OCI-LY7 (cell line): ENCODE measurements around the gene MAP3K2.

Experiments
- EZH2phosphoT487 ChIP-seq: fragments of 200-600 bp; sonication (generic); IDR thresholded peaks from 2 replicates; pipeline ENCODE4 v1.6.1; 2018; ENCODE audit warnings: low read depth, borderline replicate concordance, mild to moderate bottlenecking, mixed run types, antibody characterized with exemption, low read length, moderate library complexity, mixed read lengths
- TF ChIP-seq, protein P1 (sequence below): fragments of 200-600 bp; sonication (generic); conservative IDR thresholded peaks from 2 replicates; pipeline ENCODE4 v1.5.1; 2014; ENCODE audit warnings: mild to moderate bottlenecking, antibody characterized with exemption, low read length, moderate library complexity, mixed read lengths

DNA sequence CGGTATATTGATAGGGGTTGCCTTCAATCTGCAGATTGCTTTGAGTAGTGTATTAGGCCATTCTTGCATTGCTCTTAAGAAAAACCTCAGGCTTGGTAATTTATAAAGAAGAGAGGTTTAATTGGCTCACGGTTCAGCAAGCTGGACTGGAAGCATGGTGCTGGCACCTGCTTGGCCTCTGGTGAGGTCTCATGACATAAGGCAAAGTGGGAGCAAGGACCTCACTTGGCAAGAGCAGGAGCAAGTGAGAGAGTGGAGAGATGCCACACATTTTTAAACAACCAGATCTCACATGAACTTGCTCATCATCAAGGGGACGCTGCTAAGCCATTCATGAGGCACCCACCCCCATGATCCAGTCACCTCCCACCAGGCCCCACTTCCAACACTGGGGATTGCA lies 4.9 kb downstream of the MAP3K2 start:
- TF ChIP-seq, protein P1, sequence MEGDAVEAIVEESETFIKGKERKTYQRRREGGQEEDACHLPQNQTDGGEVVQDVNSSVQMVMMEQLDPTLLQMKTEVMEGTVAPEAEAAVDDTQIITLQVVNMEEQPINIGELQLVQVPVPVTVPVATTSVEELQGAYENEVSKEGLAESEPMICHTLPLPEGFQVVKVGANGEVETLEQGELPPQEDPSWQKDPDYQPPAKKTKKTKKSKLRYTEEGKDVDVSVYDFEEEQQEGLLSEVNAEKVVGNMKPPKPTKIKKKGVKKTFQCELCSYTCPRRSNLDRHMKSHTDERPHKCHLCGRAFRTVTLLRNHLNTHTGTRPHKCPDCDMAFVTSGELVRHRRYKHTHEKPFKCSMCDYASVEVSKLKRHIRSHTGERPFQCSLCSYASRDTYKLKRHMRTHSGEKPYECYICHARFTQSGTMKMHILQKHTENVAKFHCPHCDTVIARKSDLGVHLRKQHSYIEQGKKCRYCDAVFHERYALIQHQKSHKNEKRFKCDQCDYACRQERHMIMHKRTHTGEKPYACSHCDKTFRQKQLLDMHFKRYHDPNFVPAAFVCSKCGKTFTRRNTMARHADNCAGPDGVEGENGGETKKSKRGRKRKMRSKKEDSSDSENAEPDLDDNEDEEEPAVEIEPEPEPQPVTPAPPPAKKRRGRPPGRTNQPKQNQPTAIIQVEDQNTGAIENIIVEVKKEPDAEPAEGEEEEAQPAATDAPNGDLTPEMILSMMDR: no peak
- no peak for TF ChIP-seq EZH2phosphoT487
